Activated CD4-positive, alpha-beta memory T cell treated with anti-CD3 and anti-CD28 coated beads for 36 hours (primary cell): Measurements from ENCODE around the gene BTBD9. TPM values are rescaled to one million over a fixed set of nuclear protein-coding genes. Genes with fewer than 3 reads are reported as not detected.

Experiments
- CTCF ChIA-PET: fragments of 350-600 bp; sonication (Branson Sonifier 250); formaldehyde crosslinking; loops from one replicate; lab custom pipeline; 2021; ENCODE audit warnings: antibody characterized with exemption, inconsistent platforms; lab: Charles Lee
- POLR2A ChIA-PET: fragments of 350-600 bp; sonication (Branson Sonifier 250); formaldehyde crosslinking; loops from one replicate; lab custom pipeline; 2021; ENCODE audit warnings: antibody characterized with exemption; lab: Charles Lee
- DNase-seq: peaks from one replicate; pipeline ENCODE4 v3.0.0-alpha.2; 2020
- H3K27ac Mint-ChIP-seq: one replicate; pipeline ENCODE4 v1.8.0; 2021; ENCODE audit warnings: mixed read lengths
- H3K27me3 Mint-ChIP-seq: one replicate; pipeline ENCODE4 v1.8.0; 2021; ENCODE audit warnings: mixed read lengths
- H3K36me3 Mint-ChIP-seq: one replicate; pipeline ENCODE4 v1.8.0; 2021; ENCODE audit warnings: mixed read lengths
- H3K4me1 Mint-ChIP-seq: one replicate; pipeline ENCODE4 v1.8.0; 2021; ENCODE audit warnings: low read depth, mixed read lengths
- H3K4me3 Mint-ChIP-seq: one replicate; pipeline ENCODE4 v1.8.0; 2021; ENCODE audit warnings: mild to moderate bottlenecking, mixed read lengths
- H3K9me3 Mint-ChIP-seq: one replicate; pipeline ENCODE4 v1.8.0; 2021; ENCODE audit warnings: mixed read lengths
- intact Hi-C: fragments of 100-400 bp; cut with micrococcal nuclease; formaldehyde crosslinking; loops from one replicate; pipeline ENCODE4 v1.15.1; 2023
- total RNA-seq, 2 experiments: library from RNA; stranded (reverse); gene quantifications; one replicate each; pipeline ENCODE4 v1.2.3, GENCODE V29; 2021

The BTBD9 gene
- total RNA-seq, 2 experiments from 2014 or later: 14.4 to 14.6 TPM

DNA sequence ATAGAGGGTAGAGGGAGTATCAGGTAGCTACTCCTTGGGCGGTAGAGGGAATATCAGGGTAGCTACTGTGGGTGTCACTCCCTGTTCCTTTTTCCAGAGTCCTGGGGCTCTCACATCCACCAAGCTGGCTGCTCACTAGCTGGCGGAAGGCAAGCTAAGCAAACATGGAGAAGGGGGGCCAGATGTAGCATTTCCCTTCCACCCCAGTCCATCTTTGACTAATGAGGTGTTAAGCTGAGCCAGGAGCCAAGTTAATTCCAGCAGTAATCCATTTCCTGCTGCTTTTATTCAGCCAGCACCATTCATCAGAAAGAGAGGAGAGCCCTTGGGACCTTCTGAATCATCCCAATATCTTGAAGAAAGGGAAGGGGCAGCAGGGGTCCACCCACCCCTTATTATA, 490.2 kb downstream of the BTBD9 start:
- Mint-ChIP-seq H3K9me3 (no peaks in the 10 kb centered on the region), H3K36me3 (peaks cover 4% of the 10 kb centered on the region), H3K4me3 (no peak overlapping the region), H3K27me3 (no peaks in the 10 kb centered on the region), H3K4me1 (no peaks in the 10 kb centered on the region), H3K27ac (no peak overlapping the region)
- intact Hi-C loops: no loop called here
- CTCF ChIA-PET: interaction anchor here (1.0 kb wide), 1 partner anchor 146 kb away, joined by 3 read pairs; no protein-coding TSS in a partner anchor
- no peak for DNase-seq
- POLR2A ChIA-PET: interaction anchor here (0.6 kb wide), 1 partner anchor 606 kb away, joined by 3 read pairs; no protein-coding TSS in a partner anchor

DNA sequence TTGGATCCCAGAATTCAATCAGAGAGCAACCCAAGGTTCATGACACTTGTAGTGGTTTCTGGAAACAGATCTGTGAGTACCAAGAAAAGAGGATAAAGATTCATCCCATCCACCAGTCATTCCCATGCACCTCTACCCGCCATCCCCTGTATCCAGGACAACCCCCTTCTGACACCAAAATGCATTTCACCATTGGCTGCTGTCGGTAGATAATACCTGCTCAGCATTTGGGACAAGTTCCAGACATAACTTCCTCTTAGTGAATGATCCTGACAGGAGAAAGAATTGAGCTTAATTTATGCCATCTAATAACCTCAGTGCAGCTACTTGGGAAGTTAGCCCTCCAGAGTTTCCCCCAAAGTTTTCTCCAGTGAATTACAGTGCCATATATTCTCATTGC, 491.1 kb downstream of the BTBD9 start:
- ChIA-PET POLR2A (no interaction called here), CTCF (interaction anchor here (1.0 kb wide), 1 partner anchor 145 kb away, joined by 3 read pairs; no protein-coding TSS in a partner anchor)
- H3K36me3 Mint-ChIP-seq: peaks cover 4% of the 10 kb centered on the region
- no peak overlapping the region for H3K27ac Mint-ChIP-seq
- H3K9me3 Mint-ChIP-seq: no peaks in the 10 kb centered on the region
- no peak overlapping the region for H3K4me3 Mint-ChIP-seq
- H3K4me1 Mint-ChIP-seq: no peaks in the 10 kb centered on the region
- intact Hi-C loops: no loop called here
- DNase-seq: no peak
- no peaks in the 10 kb centered on the region for H3K27me3 Mint-ChIP-seq

DNA sequence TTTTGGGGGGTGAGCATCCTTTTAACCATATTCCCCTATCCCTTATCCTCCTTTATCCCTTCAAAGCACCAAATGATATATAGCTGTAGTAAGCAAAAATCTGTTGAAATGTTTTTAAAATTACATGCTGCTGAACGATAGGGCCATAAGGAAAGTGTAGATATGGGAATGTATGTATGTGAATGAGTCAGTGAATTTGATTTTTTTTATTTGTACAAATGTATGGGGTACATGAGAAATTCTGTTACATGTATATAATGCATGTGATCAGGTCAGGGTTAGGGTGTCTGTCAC, 493.0 kb downstream of the BTBD9 start:
- peaks cover 3% of the 10 kb centered on the region for H3K4me1 Mint-ChIP-seq
- intact Hi-C loops: no loop called here
- H3K27ac Mint-ChIP-seq: no peak overlapping the region
- ChIA-PET POLR2A (no interaction called here), CTCF (no interaction called here)
- no peak overlapping the region for H3K4me3 Mint-ChIP-seq
- H3K27me3 Mint-ChIP-seq: no peaks in the 10 kb centered on the region
- no peak for DNase-seq
- H3K36me3 Mint-ChIP-seq: peaks cover 4% of the 10 kb centered on the region
- H3K9me3 Mint-ChIP-seq: no peaks in the 10 kb centered on the region

DNA sequence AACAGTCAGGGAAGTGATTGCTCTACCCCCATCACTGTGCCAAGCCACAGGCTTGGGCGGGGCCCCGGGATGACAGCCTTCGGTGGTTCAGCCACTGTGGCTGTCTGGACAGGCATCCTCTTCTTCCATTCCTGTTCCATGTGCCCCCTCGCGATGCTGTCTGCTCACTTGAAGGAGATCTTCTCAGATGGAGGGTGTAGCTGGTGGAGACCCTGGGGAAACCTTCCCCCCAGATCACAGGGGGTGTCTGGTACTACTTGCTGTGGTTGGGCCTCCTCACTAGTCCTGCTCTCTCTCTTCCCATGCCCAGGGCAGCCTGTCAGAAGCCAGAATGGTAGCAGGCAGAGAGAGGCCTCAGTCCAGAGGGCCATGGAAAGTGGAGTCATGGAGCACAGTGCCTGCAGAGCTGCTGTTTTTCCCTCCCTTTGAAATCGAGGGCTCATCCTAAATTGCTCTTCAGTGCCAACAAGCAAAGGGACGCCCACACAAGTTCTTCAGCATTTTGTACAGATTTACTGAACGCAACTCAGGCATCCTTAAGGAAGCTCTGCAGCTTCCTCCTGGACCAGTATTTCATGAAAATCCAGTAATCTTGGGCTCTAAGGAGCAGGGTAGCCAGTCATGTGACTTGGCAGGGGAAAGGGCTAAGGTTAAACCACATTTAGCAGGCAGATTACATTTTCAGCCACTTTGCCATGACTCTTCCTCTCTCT, 493.6 kb downstream of the BTBD9 start:
- peaks cover 3% of the 10 kb centered on the region for H3K4me1 Mint-ChIP-seq
- H3K9me3 Mint-ChIP-seq: no peaks in the 10 kb centered on the region
- ChIA-PET CTCF (no interaction called here), POLR2A (no interaction called here)
- H3K27ac Mint-ChIP-seq: no peak overlapping the region
- H3K27me3 Mint-ChIP-seq: no peaks in the 10 kb centered on the region
- intact Hi-C loops: no loop called here
- DNase-seq: no peak
- H3K4me3 Mint-ChIP-seq: no peak overlapping the region
- H3K36me3 Mint-ChIP-seq: peaks cover 4% of the 10 kb centered on the region

DNA sequence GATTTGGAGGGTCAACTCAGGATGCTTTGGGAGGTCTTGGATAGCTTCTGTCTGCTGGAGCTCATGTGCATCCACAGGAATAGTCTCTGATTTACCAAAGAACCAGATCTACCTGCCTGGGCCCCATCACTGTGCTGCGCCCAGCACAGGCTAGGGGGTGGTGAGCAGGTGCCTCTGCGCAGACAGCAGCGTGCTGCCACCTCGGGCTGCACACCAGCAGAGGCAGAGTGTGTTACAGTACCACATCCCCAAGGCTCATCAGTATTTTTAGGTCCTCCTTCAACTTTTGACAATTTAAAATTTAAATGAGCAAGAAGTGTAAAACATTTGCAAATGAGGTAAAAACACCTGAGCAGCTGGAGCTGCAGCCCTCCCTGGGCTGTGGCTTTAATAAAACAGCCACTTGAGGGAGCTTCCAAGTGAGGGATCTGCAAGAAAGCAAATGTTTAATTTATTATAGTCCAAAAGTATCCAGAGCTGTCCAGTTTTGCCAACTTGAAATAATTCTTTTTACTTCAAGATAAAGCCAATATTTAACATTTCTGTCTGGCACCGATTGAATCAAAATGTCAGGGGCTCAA, 495.3 kb downstream of the BTBD9 start:
- intact Hi-C loops: no loop called here
- ChIA-PET CTCF (interaction anchor here (0.8 kb wide), 1 partner anchor 349 kb away, joined by 3 read pairs; no protein-coding TSS in a partner anchor), POLR2A (no interaction called here)
- no peak overlapping the region for H3K4me3 Mint-ChIP-seq
- H3K4me1 Mint-ChIP-seq: peaks cover 3% of the 10 kb centered on the region
- H3K36me3 Mint-ChIP-seq: peaks cover 4% of the 10 kb centered on the region
- H3K27me3 Mint-ChIP-seq: no peaks in the 10 kb centered on the region
- DNase-seq: no peak
- no peaks in the 10 kb centered on the region for H3K9me3 Mint-ChIP-seq
- H3K27ac Mint-ChIP-seq: no peak overlapping the region

DNA sequence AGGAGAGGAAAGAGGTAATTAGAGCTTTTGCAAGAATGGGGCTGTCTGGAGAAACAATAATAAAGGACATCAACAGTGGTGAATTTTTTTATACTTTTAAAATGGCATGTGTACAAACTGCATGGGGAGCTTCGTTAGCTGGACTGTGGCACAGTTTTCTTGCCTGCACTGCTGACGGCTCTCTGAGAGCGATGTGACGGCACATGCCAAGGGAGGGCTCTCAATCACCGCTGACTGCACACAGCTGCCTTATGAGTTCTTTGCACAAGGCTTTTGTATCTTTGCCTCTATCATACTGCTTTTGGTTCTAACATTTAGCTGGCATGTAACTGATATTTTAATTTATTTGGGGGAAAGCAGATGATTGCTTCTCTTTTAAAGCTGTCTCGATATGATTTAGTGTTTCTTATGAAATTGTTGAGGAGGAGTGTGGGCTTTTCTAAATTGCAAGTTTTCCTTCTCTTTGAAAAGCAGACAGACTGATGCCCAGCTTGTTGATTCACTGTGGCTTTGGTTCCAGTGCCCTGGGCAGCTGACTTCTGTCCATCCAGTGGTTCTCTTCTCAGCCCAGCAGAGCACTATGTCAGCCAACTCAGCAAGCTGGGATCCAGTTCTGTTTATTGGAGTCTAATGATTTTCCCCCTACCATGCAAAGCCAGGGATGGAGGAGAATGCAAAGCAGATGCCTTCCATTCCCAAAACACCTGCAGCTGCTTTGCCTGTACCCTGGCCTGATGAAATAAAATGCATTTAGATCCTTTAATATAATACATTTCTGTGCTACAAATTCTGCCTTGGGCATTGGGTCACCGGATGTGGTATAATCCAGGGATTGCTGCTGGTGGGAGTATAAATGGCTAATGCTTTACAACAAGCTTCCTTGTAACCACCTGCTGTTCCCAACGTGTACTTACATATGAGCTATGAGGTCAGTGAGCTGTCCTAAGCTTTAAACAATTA, 496.3 kb downstream of the BTBD9 start:
- no peaks in the 10 kb centered on the region for H3K27me3 Mint-ChIP-seq
- ChIA-PET POLR2A (no interaction called here), CTCF (interaction anchor here (0.6 to 0.9 kb wide), 5 partner anchors 76 to 490 kb away, joined by 3 read pairs; no protein-coding TSS in a partner anchor)
- H3K4me1 Mint-ChIP-seq: peaks cover 3% of the 10 kb centered on the region
- no peak overlapping the region for H3K4me3 Mint-ChIP-seq
- H3K36me3 Mint-ChIP-seq: peaks cover 4% of the 10 kb centered on the region
- no peak for DNase-seq
- no peak overlapping the region for H3K27ac Mint-ChIP-seq
- no peaks in the 10 kb centered on the region for H3K9me3 Mint-ChIP-seq
- intact Hi-C loops: no loop called here

DNA sequence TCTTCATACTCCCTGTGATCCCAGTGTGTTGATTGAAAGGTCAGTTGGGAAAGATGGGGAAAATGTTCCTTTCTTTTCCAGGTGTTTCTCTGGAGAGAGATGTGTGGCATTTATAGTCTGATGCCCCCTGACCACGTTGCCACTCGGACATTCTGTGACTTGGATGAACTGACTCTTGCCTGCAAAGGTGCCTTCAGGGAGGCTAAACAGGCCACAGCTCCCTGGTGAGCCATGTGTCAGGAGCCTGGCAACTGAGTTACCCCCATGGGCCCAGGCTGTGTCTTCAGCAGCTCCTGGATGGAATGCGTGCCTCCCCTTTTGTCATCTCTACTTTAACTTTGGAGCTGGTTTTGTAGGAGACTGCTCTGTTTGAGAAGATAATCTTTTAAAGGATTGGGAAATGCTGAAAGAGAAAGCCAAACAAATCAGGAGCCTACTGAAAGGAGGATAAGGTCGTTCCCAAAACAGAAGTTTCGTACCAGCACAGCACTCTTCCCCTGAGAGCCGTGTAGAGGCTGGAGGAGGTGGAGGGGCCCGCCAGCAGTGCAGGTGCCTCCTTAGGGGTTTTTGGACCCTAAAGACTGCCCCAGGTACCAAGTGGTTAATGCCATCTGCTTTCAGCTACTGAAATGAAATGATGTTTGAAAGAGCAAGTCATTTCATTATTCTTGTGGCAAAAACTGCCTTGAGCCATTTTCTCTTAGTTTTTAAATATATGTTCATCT, 497.4 kb downstream of the BTBD9 start:
- Mint-ChIP-seq H3K36me3 (no peaks in the 10 kb centered on the region), H3K27me3 (no peaks in the 10 kb centered on the region), H3K4me3 (no peak overlapping the region), H3K27ac (no peak overlapping the region), H3K9me3 (no peaks in the 10 kb centered on the region), H3K4me1 (peaks cover 3% of the 10 kb centered on the region)
- no peak for DNase-seq
- POLR2A ChIA-PET: no interaction called here
- intact Hi-C loops: no loop called here
- CTCF ChIA-PET: no interaction called here

DNA sequence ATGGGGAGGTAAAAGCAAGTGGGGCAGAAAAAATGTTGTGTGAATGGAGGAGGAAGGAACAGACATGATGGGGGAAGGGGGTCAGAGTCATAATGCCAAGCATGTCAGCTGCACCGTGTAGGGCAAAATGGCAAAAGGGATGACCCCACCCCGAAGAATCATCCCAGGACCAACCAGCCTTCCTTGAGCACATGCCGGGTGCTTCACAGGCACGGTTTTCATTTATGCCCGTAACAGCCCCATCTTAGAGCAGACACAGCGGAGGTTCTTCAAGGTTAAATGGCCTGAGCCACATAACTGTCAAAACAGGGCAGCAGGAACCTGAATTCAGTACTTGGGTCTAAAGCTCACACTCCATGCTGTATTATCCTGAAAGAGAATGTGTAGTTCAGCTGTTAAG, 498.0 kb downstream of the BTBD9 start:
- DNase-seq: no peak
- Mint-ChIP-seq H3K9me3 (no peaks in the 10 kb centered on the region), H3K27me3 (no peaks in the 10 kb centered on the region), H3K36me3 (no peaks in the 10 kb centered on the region), H3K4me1 (peaks cover 3% of the 10 kb centered on the region), H3K4me3 (no peak overlapping the region), H3K27ac (no peak overlapping the region)
- POLR2A ChIA-PET: no interaction called here
- intact Hi-C loops: no loop called here
- CTCF ChIA-PET: no interaction called here

DNA sequence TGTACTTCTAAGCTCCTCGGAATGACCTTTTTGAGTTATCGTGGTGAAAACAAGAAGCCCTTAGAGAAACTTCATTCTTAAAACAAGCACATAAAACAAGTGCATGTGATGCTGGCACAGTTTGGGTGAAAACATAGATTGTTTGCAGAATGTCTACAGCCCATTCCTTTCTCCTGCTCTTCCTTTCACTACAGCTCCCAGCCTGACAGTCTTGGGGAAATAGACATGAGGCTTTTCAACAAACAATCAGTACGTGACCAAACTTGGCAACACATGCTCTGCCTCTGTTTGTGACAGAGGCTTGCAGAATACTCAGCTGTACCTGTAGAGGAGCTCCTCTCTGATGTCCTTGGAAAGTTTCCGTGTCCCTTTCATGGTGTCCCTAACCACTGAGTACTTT, 498.6 kb downstream of the BTBD9 start:
- H3K9me3 Mint-ChIP-seq: no peaks in the 10 kb centered on the region
- no peaks in the 10 kb centered on the region for H3K36me3 Mint-ChIP-seq
- no peaks in the 10 kb centered on the region for H3K27me3 Mint-ChIP-seq
- H3K4me3 Mint-ChIP-seq: no peak overlapping the region
- peaks cover 3% of the 10 kb centered on the region for H3K4me1 Mint-ChIP-seq
- no peak for DNase-seq
- intact Hi-C loops: no loop called here
- H3K27ac Mint-ChIP-seq: no peak overlapping the region
- POLR2A ChIA-PET: no interaction called here
- CTCF ChIA-PET: no interaction called here

DNA sequence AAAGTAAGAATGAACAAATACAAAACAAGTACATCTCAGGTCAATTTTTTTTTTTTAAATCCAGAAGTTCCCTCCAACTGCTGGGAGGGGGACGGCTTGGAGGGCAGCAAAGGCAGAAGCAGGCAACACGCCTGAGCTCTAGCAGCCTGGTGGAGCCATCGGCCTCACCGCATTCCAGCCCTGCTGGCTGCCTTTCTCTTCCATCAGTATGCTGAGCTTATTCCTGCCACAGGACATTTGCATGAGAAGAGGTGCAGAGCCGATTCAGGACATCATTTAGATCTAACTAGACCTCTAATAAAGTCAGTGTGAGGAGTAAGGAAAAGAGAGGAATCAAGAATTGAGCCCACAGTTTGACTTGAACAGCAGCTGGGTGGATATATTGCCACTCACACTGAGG, 501.4 kb downstream of the BTBD9 start:
- no peaks in the 10 kb centered on the region for H3K9me3 Mint-ChIP-seq
- intact Hi-C loops: no loop called here
- peaks cover 6% of the 10 kb centered on the region for H3K4me1 Mint-ChIP-seq
- no peaks in the 10 kb centered on the region for H3K36me3 Mint-ChIP-seq
- no peak overlapping the region for H3K27ac Mint-ChIP-seq
- DNase-seq: no peak
- H3K4me3 Mint-ChIP-seq: no peak overlapping the region
- ChIA-PET POLR2A (no interaction called here), CTCF (no interaction called here)
- no peaks in the 10 kb centered on the region for H3K27me3 Mint-ChIP-seq

DNA sequence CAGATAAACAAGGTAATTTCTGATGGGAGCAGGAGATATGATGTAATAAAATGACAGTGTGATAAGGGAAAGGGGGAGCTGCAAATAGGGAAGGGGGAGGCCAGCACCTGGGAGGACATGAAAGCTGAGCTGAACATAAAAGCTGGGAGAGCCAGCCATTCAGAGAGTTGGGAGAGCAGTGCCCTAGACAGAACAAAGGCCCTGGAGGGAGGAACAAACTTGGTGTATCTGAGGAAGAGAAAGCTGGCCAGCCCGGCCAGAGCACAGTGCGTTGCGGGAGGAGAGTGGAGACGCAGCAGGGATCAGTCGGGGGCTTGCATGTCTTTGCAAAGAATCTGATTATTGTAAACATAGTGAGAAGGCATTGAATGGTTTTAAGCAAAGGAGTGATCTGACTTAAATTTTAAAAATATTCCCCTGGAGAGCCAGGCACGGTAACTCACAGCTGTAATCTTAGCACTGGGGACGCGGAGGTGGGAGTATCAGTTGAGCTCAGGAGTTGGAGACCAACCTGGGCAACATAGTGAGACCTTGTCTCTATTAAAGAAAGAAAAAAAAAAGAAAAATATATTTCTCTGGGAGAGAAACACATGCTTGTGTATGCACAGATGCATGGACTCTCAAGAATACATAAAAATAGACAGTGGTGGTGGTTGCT, 502.0 kb downstream of the BTBD9 start:
- H3K4me3 Mint-ChIP-seq: no peak overlapping the region

More for the DNA sequence above, 502.0 kb downstream of the BTBD9 start:
- Mint-ChIP-seq H3K9me3 (no peaks in the 10 kb centered on the region), H3K27ac (no peak overlapping the region), H3K36me3 (no peaks in the 10 kb centered on the region), H3K27me3 (no peaks in the 10 kb centered on the region), H3K4me1 (peaks cover 9% of the 10 kb centered on the region)
- CTCF ChIA-PET: no interaction called here
- intact Hi-C loops: no loop called here
- DNase-seq: no peak
- POLR2A ChIA-PET: no interaction called here
